ENCODE data around the gene LTA. TPM values are rescaled to one million over a fixed set of nuclear protein-coding genes. Genes with fewer than 3 reads are reported as not detected.
A peak's percentile ranks its signal among the peaks of the same experiment; 100 is the strongest.

The LTA gene
- total RNA-seq, 1 experiment from 2014 or later: not detected

GRCh38 chr6:31569861-31570536, 2.1 kb upstream of the LTA start:
- no peaks in the 10 kb centered on the region for H3K27me3 ChIP-seq (replicated peaks; ENCODE audit: control insufficient read depth, insufficient read depth, low read length)
- H3K27ac Mint-ChIP-seq (ENCODE audit: unreplicated experiment): no peak overlapping the region
- no peak overlapping the region for H3K4me3 Mint-ChIP-seq (ENCODE audit: unreplicated experiment)
- ChIA-PET CTCF (interaction anchor here (0.7 kb wide), 1 partner anchor 14 kb away, joined by 4 read pairs; no protein-coding TSS in a partner anchor), POLR2A (no interaction called here)
- H3K4me1 ChIP-seq: peaks cover 10% of the 10 kb centered on the region
- H3K27me3 Mint-ChIP-seq (ENCODE audit: insufficient read depth, unreplicated experiment): peaks cover 3% of the 10 kb centered on the region
- H3K4me1 Mint-ChIP-seq (ENCODE audit: low read depth, unreplicated experiment): peaks cover 18% of the 10 kb centered on the region
- TF ChIP-seq CTCF (IDR thresholded peaks at IDR 0.05; ENCODE audit: insufficient read depth in 1 of 2, low read depth in 1 of 2, low read length in 1 of 2, severe bottlenecking in 1 of 2, unreplicated experiment in 1 of 2): no peak
- H3K9me3 Mint-ChIP-seq (ENCODE audit: unreplicated experiment): no peaks in the 10 kb centered on the region
- no peaks in the 10 kb centered on the region for H3K36me3 Mint-ChIP-seq (ENCODE audit: insufficient read depth, unreplicated experiment)
- H3K36me3 ChIP-seq (ENCODE audit: control insufficient read depth, insufficient read depth, low read length): no peaks in the 10 kb centered on the region
- no peaks in the 10 kb centered on the region for H3K9me3 ChIP-seq
- no TSS peak for BruUV-seq (replicated peaks)
- intact Hi-C loops (cut with micrococcal nuclease; ENCODE audit: unreplicated experiment): no loop called here
- no peak overlapping the region for H3K4me3 ChIP-seq (ENCODE audit: low read depth, low read length)
- DNase-seq: no peak

GRCh38 chr6:31573239-31574105, 1.4 kb downstream of the LTA start:
- Mint-ChIP-seq H3K27ac (ENCODE audit: unreplicated experiment) (peak overlapping the region; percentile 53), H3K36me3 (ENCODE audit: insufficient read depth, unreplicated experiment) (no peaks in the 10 kb centered on the region), H3K4me3 (ENCODE audit: unreplicated experiment) (no peak overlapping the region), H3K4me1 (ENCODE audit: low read depth, unreplicated experiment) (peaks cover 18% of the 10 kb centered on the region), H3K9me3 (ENCODE audit: unreplicated experiment) (no peaks in the 10 kb centered on the region), H3K27me3 (ENCODE audit: insufficient read depth, unreplicated experiment) (peaks cover 3% of the 10 kb centered on the region)
- Histone ChIP-seq H3K9me3 (no peaks in the 10 kb centered on the region), H3K27me3 (replicated peaks; ENCODE audit: control insufficient read depth, insufficient read depth, low read length) (no peaks in the 10 kb centered on the region), H3K36me3 (ENCODE audit: control insufficient read depth, insufficient read depth, low read length) (no peaks in the 10 kb centered on the region), H3K4me3 (ENCODE audit: low read depth, low read length) (no peak overlapping the region), H3K4me1 (peaks cover 10% of the 10 kb centered on the region)
- no peak for TF ChIP-seq CTCF (IDR thresholded peaks at IDR 0.05; ENCODE audit: insufficient read depth in 1 of 2, low read depth in 1 of 2, low read length in 1 of 2, severe bottlenecking in 1 of 2, unreplicated experiment in 1 of 2)
- intact Hi-C loops (cut with micrococcal nuclease; ENCODE audit: unreplicated experiment): loop anchor here (1.0 kb wide), 1 partner anchor 26 kb away; the partner anchor contains the start of gene NFKBIL1
- CTCF ChIA-PET: interaction anchor here (0.6 to 1.7 kb wide), 3 partner anchors 23 to 26 kb away, joined by 3 to 9 read pairs (median 4); partner anchors contain the start of gene NFKBIL1
- DNase-seq: no peak
- BruUV-seq (replicated peaks): no TSS peak
- POLR2A ChIA-PET: interaction anchor here (1.6 kb wide), 1 partner anchor 32 kb away, joined by 5 read pairs; the partner anchor contains the start of gene DDX39B
